HEK293T (cell line): ENCODE results near the gene MBOAT7.

Experiments used
- CTCF ChIA-PET: fragments of 350-600 bp; formaldehyde crosslinking; extraction: SDS; loops from one replicate; lab custom pipeline; 2021; ENCODE audit warnings: antibody characterized with exemption, inconsistent platforms; lab: Yijun Ruan, JAX
- POLR2A ChIA-PET: fragments of 350-600 bp; formaldehyde crosslinking; extraction: SDS; loops from one replicate; lab custom pipeline; 2020; ENCODE audit warnings: antibody characterized with exemption, inconsistent platforms; lab: Yijun Ruan, JAX
- DNase-seq: peaks from one replicate; pipeline ENCODE4 v3.0.0; 2012; ENCODE audit warnings: mixed read lengths; ENCODE audit errors: extremely low spot score
- ARNT ChIP-seq: fragments of 450-650 bp; IDR thresholded peaks from 2 replicates; pipeline ENCODE4 v1.6.1; 2017; ENCODE audit warnings: mild to moderate bottlenecking
- BHLHE40 ChIP-seq: fragments of 450-650 bp; IDR thresholded peaks from 2 replicates; pipeline ENCODE4 v1.6.1; 2016; ENCODE audit warnings: mild to moderate bottlenecking, moderate library complexity, borderline replicate concordance
- CTBP1 ChIP-seq: fragments of 450-650 bp; IDR thresholded peaks from 2 replicates; pipeline ENCODE4 v1.6.1; 2016; ENCODE audit warnings: borderline replicate concordance
- ELF4 ChIP-seq: fragments of 450-650 bp; IDR thresholded peaks from 2 replicates; pipeline ENCODE4 v1.6.1; 2017; ENCODE audit warnings: antibody characterized with exemption
- FOXA1 ChIP-seq: fragments of 450-650 bp; IDR thresholded peaks from 2 replicates; pipeline ENCODE4 v1.6.1; 2016; ENCODE audit warnings: mild to moderate bottlenecking
- FOXK2 ChIP-seq: fragments of 450-650 bp; IDR thresholded peaks from 2 replicates; pipeline ENCODE4 v1.6.1; 2016; ENCODE audit warnings: mild to moderate bottlenecking
- FOXM1 ChIP-seq: fragments of 450-650 bp; IDR thresholded peaks from 2 replicates; pipeline ENCODE4 v1.6.1; 2017; ENCODE audit warnings: mild to moderate bottlenecking, borderline replicate concordance
- HDGF ChIP-seq: fragments of 450-650 bp; IDR thresholded peaks from 2 replicates; pipeline ENCODE4 v1.6.1; 2017; ENCODE audit warnings: antibody characterized with exemption, borderline replicate concordance
- L3MBTL2 ChIP-seq: fragments of 450-650 bp; conservative IDR thresholded peaks from 2 replicates; pipeline ENCODE4 v1.6.1; 2016; ENCODE audit warnings: mild to moderate bottlenecking
- LEF1 ChIP-seq: fragments of 450-650 bp; IDR thresholded peaks from 2 replicates; pipeline ENCODE4 v1.6.1; 2017; ENCODE audit warnings: mild to moderate bottlenecking, borderline replicate concordance
- NFRKB ChIP-seq: fragments of 450-650 bp; IDR thresholded peaks from 2 replicates; pipeline ENCODE4 v1.6.1; 2016; ENCODE audit warnings: mild to moderate bottlenecking, moderate library complexity
- SP1 ChIP-seq: fragments of 450-650 bp; IDR thresholded peaks from 2 replicates; pipeline ENCODE4 v1.6.1; 2017
- SUZ12 ChIP-seq: fragments of 450-650 bp; IDR thresholded peaks from 2 replicates; pipeline ENCODE4 v1.6.1; 2016; ENCODE audit warnings: mild to moderate bottlenecking
- TARDBP ChIP-seq: fragments of 450-650 bp; IDR thresholded peaks from 2 replicates; pipeline ENCODE4 v1.6.1; 2016
- ZNF384 ChIP-seq: fragments of 450-650 bp; IDR thresholded peaks from 2 replicates; pipeline ENCODE4 v1.6.1; 2016
- TF ChIP-seq, protein P1 (sequence below): fragments of 450-650 bp; IDR thresholded peaks from 2 replicates; pipeline ENCODE4 v1.6.1; 2016

MBOAT7 gene

DNA sequence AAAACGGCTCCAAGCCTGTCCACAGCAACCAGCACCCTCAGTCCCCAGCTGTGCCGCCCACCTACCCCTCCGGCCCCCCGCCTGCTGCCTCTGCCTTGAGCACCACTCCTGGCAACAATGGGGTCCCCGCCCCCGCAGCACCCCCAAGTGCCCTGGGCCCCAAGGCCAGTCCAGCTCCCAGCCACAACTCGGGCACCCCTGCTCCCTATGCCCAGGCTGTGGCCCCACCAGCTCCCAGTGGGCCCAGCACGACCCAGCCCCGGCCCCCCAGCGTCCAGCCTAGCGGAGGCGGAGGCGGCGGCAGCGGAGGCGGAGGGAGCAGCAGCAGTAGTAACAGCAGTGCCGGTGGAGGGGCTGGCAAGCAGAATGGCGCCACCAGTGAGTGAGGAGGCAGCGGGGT is 41.2 kb downstream of the MBOAT7 start:
- ChIA-PET CTCF (no interaction called here), POLR2A (interaction anchor here (0.6 to 0.8 kb wide), 2 partner anchors 11 kb away, joined by 3 to 4 read pairs; partner anchors contain the start of gene LENG1)
- no peak for DNase-seq
- TF ChIP-seq ELF4 (no peak), FOXA1 (no peak), CTBP1 (no peak), NFRKB (no peak), LEF1 (no peak), SP1 (no peak)

DNA sequence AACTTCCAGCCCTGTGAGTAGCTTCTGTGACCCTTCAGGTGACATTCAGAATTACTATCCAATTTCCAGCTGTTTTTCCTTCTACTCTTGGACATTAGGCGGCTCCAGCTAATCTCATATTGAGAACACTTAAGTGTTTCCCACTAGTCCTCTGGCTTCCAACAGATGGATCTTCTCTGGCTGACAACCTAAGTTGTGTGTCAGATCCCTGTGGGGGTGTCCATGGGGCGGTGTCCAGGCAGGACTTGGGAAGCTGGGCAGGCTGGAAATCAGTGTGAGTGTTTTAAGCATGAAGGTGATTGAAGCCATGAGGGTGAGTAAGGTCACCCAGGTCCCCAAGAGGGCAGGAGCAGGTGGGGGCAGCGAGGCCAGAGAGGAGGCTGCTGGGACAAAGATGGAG is 41.7 kb downstream of the MBOAT7 start:
- ChIA-PET POLR2A (interaction anchor here (0.6 to 0.8 kb wide), 2 partner anchors 11 to 12 kb away, joined by 3 to 4 read pairs; partner anchors contain the start of gene LENG1), CTCF (no interaction called here)
- TF ChIP-seq NFRKB, result no peak
- no peak for TF ChIP-seq LEF1
- no peak for TF ChIP-seq SUZ12
- TF ChIP-seq ZNF384, result no peak
- TF ChIP-seq, protein P1, sequence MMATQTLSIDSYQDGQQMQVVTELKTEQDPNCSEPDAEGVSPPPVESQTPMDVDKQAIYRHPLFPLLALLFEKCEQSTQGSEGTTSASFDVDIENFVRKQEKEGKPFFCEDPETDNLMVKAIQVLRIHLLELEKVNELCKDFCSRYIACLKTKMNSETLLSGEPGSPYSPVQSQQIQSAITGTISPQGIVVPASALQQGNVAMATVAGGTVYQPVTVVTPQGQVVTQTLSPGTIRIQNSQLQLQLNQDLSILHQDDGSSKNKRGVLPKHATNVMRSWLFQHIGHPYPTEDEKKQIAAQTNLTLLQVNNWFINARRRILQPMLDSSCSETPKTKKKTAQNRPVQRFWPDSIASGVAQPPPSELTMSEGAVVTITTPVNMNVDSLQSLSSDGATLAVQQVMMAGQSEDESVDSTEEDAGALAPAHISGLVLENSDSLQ, result no peak
- no peak for TF ChIP-seq ELF4
- no peak for TF ChIP-seq FOXK2
- no peak for TF ChIP-seq CTBP1
- no peak for TF ChIP-seq SP1
- TF ChIP-seq FOXA1, result no peak
- no peak for TF ChIP-seq BHLHE40
- no peak for TF ChIP-seq HDGF
- TF ChIP-seq L3MBTL2, result no peak
- no peak for TF ChIP-seq ARNT
- no peak for TF ChIP-seq TARDBP
- TF ChIP-seq FOXM1, result no peak
- no peak for DNase-seq

DNA sequence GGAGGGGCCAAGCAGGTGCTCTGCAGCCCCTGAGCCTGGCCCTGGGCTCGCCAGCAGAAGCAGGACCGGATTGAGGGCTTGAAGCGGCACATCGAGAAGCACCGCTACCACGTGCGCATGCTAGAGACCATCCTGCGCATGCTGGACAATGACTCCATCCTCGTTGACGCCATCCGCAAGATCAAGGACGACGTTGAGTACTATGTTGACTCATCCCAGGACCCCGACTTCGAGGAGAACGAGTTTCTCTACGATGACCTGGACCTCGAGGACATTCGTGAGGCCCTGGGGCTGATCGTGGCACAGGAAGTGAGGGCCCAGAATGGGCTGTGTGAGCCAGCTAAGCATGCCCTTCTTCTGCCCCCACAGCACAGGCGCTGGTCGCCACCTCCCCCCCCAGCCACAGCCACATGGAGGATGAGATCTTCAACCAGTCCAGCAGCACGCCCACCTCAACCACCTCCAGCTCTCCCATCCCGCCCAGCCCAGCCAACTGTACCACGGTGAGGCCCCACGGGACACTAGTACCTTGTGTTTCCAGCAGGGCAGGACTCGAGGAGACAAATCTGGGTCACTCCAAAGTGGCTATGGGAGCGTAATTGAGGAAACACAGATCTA is 43.7 kb downstream of the MBOAT7 start:
- POLR2A ChIA-PET, result no interaction called here
- DNase-seq, result no peak
- TF ChIP-seq FOXM1 (no peak), ARNT (no peak), NFRKB (no peak), ELF4 (no peak), HDGF (no peak), L3MBTL2 (no peak), CTBP1 (no peak), BHLHE40 (no peak), FOXK2 (no peak), SUZ12 (no peak), SP1 (no peak), LEF1 (no peak), ZNF384 (no peak), TARDBP (no peak)
- CTCF ChIA-PET, result no interaction called here

DNA sequence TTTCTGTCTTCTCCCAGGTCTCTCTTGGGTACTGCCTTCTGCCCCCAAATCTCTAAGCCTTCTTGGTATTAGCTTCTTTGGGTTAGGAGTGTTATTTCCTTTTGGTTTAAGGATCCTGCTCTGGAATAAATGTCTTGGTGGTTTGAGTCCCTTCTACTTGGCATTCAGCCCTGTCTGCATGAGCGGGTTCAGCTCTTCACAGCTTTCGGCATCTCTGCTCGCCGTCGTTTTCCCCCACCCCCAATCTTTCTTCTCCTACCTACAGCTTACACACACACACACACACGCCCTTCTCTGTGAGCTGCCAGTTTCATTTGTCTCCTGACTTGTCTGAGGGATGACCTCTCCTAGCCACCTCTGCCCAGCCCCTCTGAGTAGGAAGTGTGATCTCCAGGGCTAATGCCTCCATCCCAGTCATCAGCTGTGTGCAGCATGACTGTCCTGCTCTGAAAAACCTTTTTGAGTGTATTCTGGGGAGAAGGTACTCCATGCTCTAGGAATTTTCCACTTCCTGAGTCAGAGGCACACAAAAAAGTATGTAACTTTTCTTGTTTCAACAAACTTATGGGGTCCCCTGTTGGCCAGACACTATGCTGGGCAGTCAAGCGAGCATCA is 47.1 kb downstream of the MBOAT7 start:
- TF ChIP-seq TARDBP, result no peak
- TF ChIP-seq NFRKB, result no peak
- DNase-seq, result no peak
- ChIA-PET CTCF (no interaction called here), POLR2A (interaction anchor here (1.0 kb wide), 1 partner anchor 27 kb away, joined by 3 read pairs; the partner anchor contains the start of gene TFPT)

DNA sequence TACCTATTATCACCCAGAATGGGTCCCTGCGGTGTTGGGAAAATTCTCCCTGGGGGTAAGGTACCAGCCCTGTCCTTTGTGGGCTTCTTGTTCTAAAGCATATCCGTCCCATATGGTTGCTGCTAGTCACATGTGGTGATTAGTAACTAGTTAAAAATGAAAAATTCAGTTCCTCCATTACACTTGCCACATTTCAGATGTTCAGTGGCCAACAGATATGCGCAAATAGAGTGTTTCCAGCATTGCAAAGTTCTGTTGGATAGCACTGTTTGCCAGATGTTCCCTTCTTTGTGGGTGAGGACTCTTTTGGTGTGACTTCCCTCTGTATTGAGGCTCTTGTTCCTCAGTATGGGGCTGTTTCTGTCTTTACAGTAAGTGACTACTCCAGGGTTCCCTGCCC is 48.0 kb downstream of the MBOAT7 start:
- CTCF ChIA-PET, result no interaction called here
- no peak for TF ChIP-seq LEF1
- TF ChIP-seq ARNT, result no peak
- no peak for TF ChIP-seq FOXA1
- TF ChIP-seq FOXK2, result no peak
- no peak for TF ChIP-seq L3MBTL2
- no peak for TF ChIP-seq FOXM1
- no peak for TF ChIP-seq HDGF
- TF ChIP-seq CTBP1, result no peak
- TF ChIP-seq ELF4, result no peak
- TF ChIP-seq SP1, result no peak
- no peak for TF ChIP-seq ZNF384
- TF ChIP-seq SUZ12, result no peak
- TF ChIP-seq BHLHE40, result no peak
- POLR2A ChIA-PET, result interaction anchor here (0.6 kb wide), 1 partner anchor 10 kb away, joined by 3 read pairs; no protein-coding TSS in a partner anchor
- DNase-seq, result no peak

DNA sequence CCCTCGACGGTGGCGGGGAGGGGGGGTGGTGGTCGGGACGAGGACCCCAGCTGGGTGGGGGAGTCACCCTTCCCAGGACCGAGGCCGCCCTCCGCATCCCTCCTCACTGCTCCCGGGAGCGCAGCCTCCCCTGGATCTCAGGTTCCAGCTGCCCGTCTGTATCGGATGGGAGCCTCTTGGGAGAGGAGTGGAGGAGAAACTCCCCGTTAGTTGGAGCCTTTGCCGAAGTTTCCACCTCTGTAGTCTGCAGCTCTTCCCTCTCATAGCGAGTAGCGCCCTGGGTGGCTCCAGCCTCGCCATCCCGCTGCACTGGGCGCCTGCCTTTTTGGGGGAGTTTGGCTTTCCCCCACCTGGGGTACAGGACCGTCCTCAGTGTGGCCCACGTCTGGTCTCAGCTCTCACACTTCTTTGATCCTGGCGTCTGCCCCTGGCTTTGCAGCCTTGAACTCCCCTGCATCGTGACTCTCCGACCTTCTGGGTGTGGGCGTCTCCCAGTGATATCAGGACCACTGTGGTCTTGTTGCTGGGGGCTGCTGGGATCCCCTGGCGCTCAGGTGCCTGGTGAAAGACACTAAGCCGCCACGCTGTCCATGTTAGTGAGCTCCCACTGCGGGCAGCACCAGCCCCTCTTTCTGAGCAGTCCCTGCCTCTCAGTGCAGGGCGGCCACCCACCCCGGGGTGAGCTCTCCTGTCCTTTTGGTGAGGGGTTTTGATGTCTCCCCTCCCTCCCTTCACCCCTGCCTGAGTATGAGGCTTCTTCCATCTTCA is 50.7 kb downstream of the MBOAT7 start:
- DNase-seq, result no peak
- ChIA-PET POLR2A (interaction anchor here (1.0 to 1.1 kb wide), 2 partner anchors 14 to 23 kb away, joined by 3 to 4 read pairs; partner anchors contain the start of genes PRPF31 and TFPT), CTCF (no interaction called here)
- TF ChIP-seq NFRKB (no peak), CTBP1 (no peak), SUZ12 (no peak), LEF1 (no peak), TARDBP (no peak), SP1 (no peak), FOXM1 (no peak), ARNT (no peak), FOXK2 (no peak), FOXA1 (no peak), HDGF (no peak), BHLHE40 (no peak), ELF4 (no peak), L3MBTL2 (no peak), ZNF384 (no peak)
- TF ChIP-seq, protein P1, result no peak
